H9 (cell line): ENCODE data around the gene PTPRN2. TPM values are rescaled to one million over a fixed set of nuclear protein-coding genes. Genes with fewer than 3 reads are reported as not detected.

ENCODE experiments used
- DNase-seq: peaks from one replicate; pipeline ENCODE4 v3.0.0-alpha.2; 2017
- H2AFZ ChIP-seq: one replicate; pipeline ENCODE4 v1.6.1; 2013; ENCODE audit warnings: mild to moderate bottlenecking, low read length, control low read depth, moderate library complexity
- H2AK5ac ChIP-seq: 2 replicates; pipeline ENCODE4 v1.6.1; 2013; ENCODE audit warnings: low read length, control low read depth, mixed read lengths; ENCODE audit not compliant: insufficient read length
- H2BK120ac ChIP-seq: one replicate; pipeline ENCODE4 v1.6.1; 2013; ENCODE audit warnings: low read depth, mild to moderate bottlenecking, low read length, control low read depth, inconsistent platforms; ENCODE audit not compliant: poor library complexity, severe bottlenecking
- H2BK12ac ChIP-seq: 2 replicates; pipeline ENCODE4 v1.6.1; 2013; ENCODE audit warnings: low read length, control low read depth, mixed read lengths, low read depth; ENCODE audit not compliant: insufficient read length
- H2BK15ac ChIP-seq: 2 replicates; pipeline ENCODE4 v1.6.1; 2013; ENCODE audit warnings: low read depth, low read length, control low read depth
- H2BK20ac ChIP-seq: one replicate; pipeline ENCODE4 v1.6.1; 2013; ENCODE audit warnings: low read depth, mild to moderate bottlenecking, low read length, control low read depth, inconsistent platforms; ENCODE audit not compliant: poor library complexity, severe bottlenecking
- H2BK5ac ChIP-seq: 2 replicates; pipeline ENCODE4 v1.6.1; 2013; ENCODE audit warnings: low read length, control low read depth, mixed read lengths; ENCODE audit not compliant: insufficient read length
- H3K14ac ChIP-seq: 2 replicates; pipeline ENCODE4 v1.6.1; 2013; ENCODE audit warnings: low read length, control low read depth; ENCODE audit not compliant: insufficient read depth
- H3K18ac ChIP-seq: 2 replicates; pipeline ENCODE4 v1.6.1; 2013; ENCODE audit warnings: low read depth, mild to moderate bottlenecking, mixed read lengths, low read length, control low read depth; ENCODE audit not compliant: insufficient read length
- H3K23ac ChIP-seq: 2 replicates; pipeline ENCODE4 v1.6.1; 2013; ENCODE audit warnings: low read length, control low read depth, mixed read lengths, low read depth; ENCODE audit not compliant: insufficient read length
- H3K23me2 ChIP-seq: 2 replicates; pipeline ENCODE4 v1.6.1; 2013; ENCODE audit warnings: low read depth, mild to moderate bottlenecking, mixed read lengths, low read length, control low read depth; ENCODE audit not compliant: insufficient read length, poor library complexity, severe bottlenecking
- H3K27ac ChIP-seq: 2 replicates; pipeline ENCODE4 v1.5.1; 2013; ENCODE audit warnings: low read length, control low read depth, mixed read lengths, low read depth; ENCODE audit not compliant: insufficient read length
- H3K27me3 ChIP-seq: 2 replicates; pipeline ENCODE4 v1.6.1; 2013; ENCODE audit warnings: low read length, control low read depth, inconsistent platforms; ENCODE audit not compliant: insufficient read depth
- H3K4ac ChIP-seq: 2 replicates; pipeline ENCODE4 v1.6.1; 2013; ENCODE audit warnings: low read depth, mild to moderate bottlenecking, control low read depth, inconsistent platforms, low read length, moderate library complexity
- H3K4me1 ChIP-seq: 2 replicates; pipeline ENCODE4 v1.6.1; 2013; ENCODE audit warnings: low read length, control low read depth, inconsistent platforms; ENCODE audit not compliant: insufficient read depth
- H3K4me2 ChIP-seq: 2 replicates; pipeline ENCODE4 v1.6.1; 2013; ENCODE audit warnings: low read length, control low read depth, mixed read lengths; ENCODE audit not compliant: insufficient read length, insufficient read depth
- H3K56ac ChIP-seq: 2 replicates; pipeline ENCODE4 v1.6.1; 2013; ENCODE audit warnings: low read depth, mild to moderate bottlenecking, mixed read lengths, low read length, control low read depth; ENCODE audit not compliant: insufficient read length
- H3K79me1 ChIP-seq: 2 replicates; pipeline ENCODE4 v1.6.1; 2013; ENCODE audit warnings: low read depth, mild to moderate bottlenecking, moderate library complexity, low read length, control low read depth, inconsistent platforms; ENCODE audit not compliant: insufficient read depth, poor library complexity, severe bottlenecking
- H3K79me2 ChIP-seq: 2 replicates; pipeline ENCODE4 v1.6.1; 2013; ENCODE audit warnings: low read length, control low read depth, inconsistent platforms; ENCODE audit not compliant: insufficient read depth
- H3K9ac ChIP-seq: 2 replicates; pipeline ENCODE4 v1.6.1; 2013; ENCODE audit warnings: low read length, control low read depth, mixed read lengths; ENCODE audit not compliant: insufficient read length; ENCODE audit errors: extremely low read depth
- H3K9me3 ChIP-seq: one replicate; pipeline ENCODE4 v1.6.1; 2013; ENCODE audit warnings: low read depth, low read length, inconsistent platforms; ENCODE audit not compliant: control insufficient read depth
- H3T11ph ChIP-seq: one replicate; pipeline ENCODE4 v1.6.1; 2013; ENCODE audit warnings: mild to moderate bottlenecking, low read length, control low read depth, inconsistent platforms
- H4K20me1 ChIP-seq: one replicate; pipeline ENCODE4 v1.6.1; 2013; ENCODE audit not compliant: control insufficient read depth, insufficient read length, insufficient read depth
- H4K5ac ChIP-seq: 2 replicates; pipeline ENCODE4 v1.6.1; 2013; ENCODE audit warnings: low read depth, mild to moderate bottlenecking, mixed read lengths, low read length, control low read depth; ENCODE audit not compliant: insufficient read length
- H4K8ac ChIP-seq: replicated peaks from 2 replicates; pipeline ENCODE4 v1.6.1; 2013; ENCODE audit warnings: low read length, control low read depth, mixed read lengths, low read depth; ENCODE audit not compliant: insufficient read length
- H4K91ac ChIP-seq: 2 replicates; pipeline ENCODE4 v1.6.1; 2013; ENCODE audit warnings: low read depth, mild to moderate bottlenecking, moderate library complexity, mixed read lengths, low read length, control low read depth; ENCODE audit not compliant: insufficient read length
- H3K27ac Mint-ChIP-seq, 3 experiments: 2 replicates in 2 of 3; 3 replicates in 1 of 3; pipeline ENCODE4 v1.8.0; 2020 to 2021; ENCODE audit warnings: mixed read lengths in 3 of 3, mild to moderate bottlenecking in 1 of 3, moderate library complexity in 1 of 3
- H3K27me3 Mint-ChIP-seq: 2 replicates; pipeline ENCODE4 v1.8.0; 2021; ENCODE audit warnings: low read depth, mild to moderate bottlenecking, moderate library complexity, mixed read lengths
- H3K36me3 Mint-ChIP-seq, 3 experiments: 2 replicates in 2 of 3; 3 replicates in 1 of 3; pipeline ENCODE4 v1.8.0; 2020 to 2021; ENCODE audit warnings: low read depth in 3 of 3, mixed read lengths in 3 of 3; ENCODE audit not compliant: insufficient read depth in 1 of 3
- H3K4me1 Mint-ChIP-seq, 2 experiments: 2 replicates each; pipeline ENCODE4 v1.8.0; 2020; ENCODE audit warnings: mixed read lengths in 2 of 2
- H3K4me3 Mint-ChIP-seq, 2 experiments: 2 replicates in 1 of 2; 3 replicates in 1 of 2; pipeline ENCODE4 v1.8.0; 2020 to 2021; ENCODE audit warnings: mild to moderate bottlenecking in 2 of 2, mixed read lengths in 2 of 2, moderate library complexity in 1 of 2
- H3K9me3 Mint-ChIP-seq, 2 experiments: 2 replicates in 1 of 2; 3 replicates in 1 of 2; pipeline ENCODE4 v1.8.0; 2020; ENCODE audit warnings: mild to moderate bottlenecking in 2 of 2, mixed read lengths in 2 of 2, moderate library complexity in 1 of 2
- WGBS: extraction: QIAGEN DNeasy Blood & Tissue Kit; methylation state at CpG from one replicate; pipeline ENCODE4 v1.1.7; 2013; ENCODE audit warnings: missing lambda C conversion rate, low lambda C conversion rate, mixed read lengths; ENCODE audit not compliant: insufficient read length; ENCODE audit errors: extremely low coverage; 5-methylcytosine and 5-hydroxymethylcytosine counted together
- total RNA-seq: library from RNA; stranded (reverse); gene quantifications from 2 replicates; pipeline ENCODE4 v1.2.1, GENCODE V29; 2021
- TF ChIP-seq, protein P1 (sequence below): fragments of 200-600 bp; sonication (generic); conservative IDR thresholded peaks from 3 replicates; pipeline ENCODE4 v1.8.0; 2021; ENCODE audit warnings: antibody characterized with exemption, mild to moderate bottlenecking

PTPRN2 gene
- total RNA-seq, 1 experiment from 2014 or later = 5.2 TPM

- Histone ChIP-seq H3K79me1 (no peaks in the 10 kb centered on the region), H2AK5ac (no peak overlapping the region), H2BK5ac (no peak overlapping the region), H3K9ac (no peak overlapping the region), H3K9me3 (no peaks in the 10 kb centered on the region), H2AFZ (no peak overlapping the region), H3K23ac (no peak overlapping the region), H3K14ac (no peak overlapping the region), H3K27ac (no peak overlapping the region), H4K20me1 (no peaks in the 10 kb centered on the region), H3T11ph (no peak overlapping the region), H3K23me2 (no peaks in the 10 kb centered on the region), H3K56ac (no peak overlapping the region), H3K4me2 (no peak overlapping the region), H3K4me1 (peaks cover 4% of the 10 kb centered on the region; the same call in 1 of the 2 replicates), H3K27me3 (no peaks in the 10 kb centered on the region), H2BK15ac (no peak overlapping the region), H4K5ac (no peak overlapping the region), H2BK120ac (no peak overlapping the region), H2BK12ac (no peak overlapping the region), H2BK20ac (no peak overlapping the region), H3K79me2 (no peaks in the 10 kb centered on the region), H3K4ac (no peak overlapping the region), H3K18ac (no peak overlapping the region), H4K91ac (no peak overlapping the region), H4K8ac (no peak overlapping the region)
- no CpG with 5 or more reads among the region's 6 CpGs for WGBS
- Mint-ChIP-seq H3K9me3 (peaks cover 0 to 3% of the 10 kb centered on the region in 2 experiments; a peak in 1 of 5 replicates), H3K27ac (peak overlapping the region in 1 of 3 experiments; percentile 35; a peak in 1 of 7 replicates), H3K27me3 (peaks cover 3% of the 10 kb centered on the region; the same call in 1 of the 2 replicates), H3K4me1 (peaks cover 63 to 68% of the 10 kb centered on the region in 2 experiments), H3K4me3 (no peak overlapping the region), H3K36me3 (peaks cover 0 to 7% (median 0%) of the 10 kb centered on the region in 3 experiments; a peak in 1 of 7 replicates)
- DNase-seq = no peak
- TF ChIP-seq, protein P1, sequence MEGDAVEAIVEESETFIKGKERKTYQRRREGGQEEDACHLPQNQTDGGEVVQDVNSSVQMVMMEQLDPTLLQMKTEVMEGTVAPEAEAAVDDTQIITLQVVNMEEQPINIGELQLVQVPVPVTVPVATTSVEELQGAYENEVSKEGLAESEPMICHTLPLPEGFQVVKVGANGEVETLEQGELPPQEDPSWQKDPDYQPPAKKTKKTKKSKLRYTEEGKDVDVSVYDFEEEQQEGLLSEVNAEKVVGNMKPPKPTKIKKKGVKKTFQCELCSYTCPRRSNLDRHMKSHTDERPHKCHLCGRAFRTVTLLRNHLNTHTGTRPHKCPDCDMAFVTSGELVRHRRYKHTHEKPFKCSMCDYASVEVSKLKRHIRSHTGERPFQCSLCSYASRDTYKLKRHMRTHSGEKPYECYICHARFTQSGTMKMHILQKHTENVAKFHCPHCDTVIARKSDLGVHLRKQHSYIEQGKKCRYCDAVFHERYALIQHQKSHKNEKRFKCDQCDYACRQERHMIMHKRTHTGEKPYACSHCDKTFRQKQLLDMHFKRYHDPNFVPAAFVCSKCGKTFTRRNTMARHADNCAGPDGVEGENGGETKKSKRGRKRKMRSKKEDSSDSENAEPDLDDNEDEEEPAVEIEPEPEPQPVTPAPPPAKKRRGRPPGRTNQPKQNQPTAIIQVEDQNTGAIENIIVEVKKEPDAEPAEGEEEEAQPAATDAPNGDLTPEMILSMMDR = no peak
Measured at GRCh38 chr7:158475679-158476052, 112.0 kb downstream of the PTPRN2 start.
